Heart right ventricle (tissue), 16 donors: ENCODE data around the gene STX12. TPM values are rescaled to one million over a fixed set of nuclear protein-coding genes. Genes with fewer than 3 reads are reported as not detected.
"Not testable (repeated sequence)": the region's sequence is repeated elsewhere in the genome, so short reads cannot be mapped to it uniquely, and the experiment has no call there.

ENCODE experiments used
- ATAC-seq, 8 donors: fragments of 200-7000 bp; cut with Tn5 transposase; one replicate each; pipeline ENCODE4 v1.9.1; 2020; ENCODE audit warnings: mild to moderate bottlenecking in 8 of 8, moderate library complexity in 8 of 8, moderate number of reproducible peaks in 1 of 8
- DNase-seq, 2 donors: peaks; one replicate each; pipeline ENCODE4 v3.0.0-alpha.2; 2020
- H3K27ac ChIP-seq, 10 donors: fragments of 200-600 bp; sonication (generic) in 2 of 10; one replicate each; pipeline versions ENCODE4 v1.5.0 to v1.8.0; 2020 to 2022; ENCODE audit warnings: mild to moderate bottlenecking in 3 of 10
- H3K27me3 ChIP-seq, 7 donors: fragments of 200-600 bp; one replicate each; pipeline ENCODE4 v1.8.0; 2021 to 2022; ENCODE audit warnings: mild to moderate bottlenecking in 2 of 7
- H3K36me3 ChIP-seq, 9 donors: fragments of 200-600 bp; sonication (generic) in 1 of 9; one replicate each; pipeline versions ENCODE4 v1.5.0 to v1.8.0; 2020 to 2022; ENCODE audit warnings: mild to moderate bottlenecking in 2 of 9
- H3K4me1 ChIP-seq, 9 donors: fragments of 200-600 bp; sonication (generic) in 1 of 9; one replicate each; pipeline versions ENCODE4 v1.5.0 to v1.8.0; 2020 to 2022; ENCODE audit warnings: mild to moderate bottlenecking in 4 of 9
- H3K4me3 ChIP-seq, 10 donors: fragments of 200-600 bp; sonication (generic) in 2 of 10; one replicate each; pipeline versions ENCODE4 v1.5.0 to v1.8.0; 2020 to 2022; ENCODE audit warnings: mild to moderate bottlenecking in 7 of 10, moderate library complexity in 2 of 10
- H3K9me3 ChIP-seq, 11 donors: fragments of 200-600 bp in 10 of 11; sonication (generic) in 2 of 11; one replicate each; pipeline versions ENCODE4 v1.5.0 to v1.8.0; 2013 to 2022; ENCODE audit warnings: mild to moderate bottlenecking in 2 of 11, control low read depth in 1 of 11, moderate library complexity in 1 of 11
- WGBS, 2 donors: extraction: QIAGEN DNeasy Blood & Tissue Kit; methylation state at CpG; one replicate each; pipeline ENCODE4 v1.1.7; 2013; ENCODE audit warnings: inconsistent platforms in 1 of 2; 5-methylcytosine and 5-hydroxymethylcytosine counted together
- intact Hi-C, 10 donors: fragments of 100-400 bp; cut with DNase I; formaldehyde crosslinking; loops; one replicate each; pipeline versions ENCODE4 v1.11.1 to v1.14.2; 2022
- polyA plus RNA-seq, 2 donors: library from polyadenylated mRNA; stranded (reverse); fragments of 200-250 nt; gene quantifications; one replicate each; pipeline ENCODE4 v1.2.3, GENCODE V29; 2013
- total RNA-seq, 10 donors: library from RNA; stranded (reverse); fragmentation: NEBNext Ultra II Directional in 3 of 10; extraction: Animal tissue kit (Norgen Biotek cat#: 25700) in 3 of 10; gene quantifications; one replicate each; pipeline versions ENCODE4 v1.2.1 to v1.2.4, GENCODE V29; 2021 to 2023
- TF ChIP-seq, protein P1 (sequence below), 9 donors: fragments of 200-600 bp; sonication (generic) in 2 of 9; IDR thresholded peaks; one replicate each; pipeline versions ENCODE4 v1.5.0 to v1.8.0; 2021 to 2022; ENCODE audit warnings: antibody characterized with exemption in 9 of 9, mild to moderate bottlenecking in 5 of 9, moderate library complexity in 1 of 9
- donor health status: Arrhythmogenic right ventricular cardiomyopathy.
- donor health status: ischemic (EF 13 %, LVEDD 7.1; RV severe dilation, severe dysfunction).
- donor health status: healthy with polysubstance abuse.
- donor health status: DM: no; HTN: yes; CAD: no.
- donor health status: DM: no; HTN: no; CAD: no.
- donor health status: ischemic (EF 25% LVEDD 6.9; RV normal size, moderate dysfunction).
- donor health status: ischemic (EF 25% LVEDD 5.7; RV mildly dilated, moderate dysfunction).
- donor health status: healthy.
- donor health status: DM: yes; HTN: yes; CAD: no.
- donor health status: Ischemic cardiomyopathy.
- donor health status: ischemic (EF 35%, LVEDD 5.7; RV mildly dilated, moderate dysfunction).
- donor health status: nonischemic (EF 11% LVEDD 7.7; RV severe dilation, severe dysfunction).
- donor health status: DM: yes; HTN: yes; CAD: no.
- donor health status: PGD.
- donor health status: ischemic (EF 29% LVEDD 5.4; RV normal size, mild dysfunction).
- donor health status: nonischemic (EF 23%, LVEDD 6.1; RV moderate dilation, normal function).

STX12 gene
- total and polyA plus RNA-seq, 12 donors: 15.1 to 45.7 (median 21.2) TPM

DNA sequence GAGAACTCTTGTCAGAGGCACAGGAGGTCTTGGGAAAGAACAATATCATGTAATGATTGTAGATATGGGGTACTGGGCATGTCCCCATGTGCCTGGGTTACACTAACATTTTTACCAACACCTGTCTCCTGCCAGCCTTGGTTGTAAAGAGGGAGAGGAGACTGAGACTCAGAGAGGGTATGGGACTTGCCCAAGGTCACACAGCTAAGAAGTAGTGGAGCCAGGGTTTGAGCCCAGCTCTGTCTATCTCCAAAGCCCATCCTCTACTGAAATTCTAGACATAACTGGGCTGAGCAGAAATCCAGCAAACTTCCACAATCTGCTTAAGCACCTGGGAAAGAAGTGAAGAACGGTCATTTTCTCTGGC is 96.7 kb downstream of the STX12 start:
- DNase-seq (no peak), ATAC-seq (no peak)
- Histone ChIP-seq H3K4me3 (peak overlapping the region in 1 of 10 donors; percentile 18), H3K9me3 (no peaks in the 10 kb centered on the region), H3K4me1 (peaks cover 0 to 47% (median 8%) of the 10 kb centered on the region in 9 donors), H3K27ac (peak overlapping the region in 5 of 10 donors; percentile 12 to 90 (median 31)), H3K27me3 (peaks cover 0 to 5% (median 0%) of the 10 kb centered on the region in 7 donors), H3K36me3 (no peaks in the 10 kb centered on the region)
- TF ChIP-seq, protein P1, sequence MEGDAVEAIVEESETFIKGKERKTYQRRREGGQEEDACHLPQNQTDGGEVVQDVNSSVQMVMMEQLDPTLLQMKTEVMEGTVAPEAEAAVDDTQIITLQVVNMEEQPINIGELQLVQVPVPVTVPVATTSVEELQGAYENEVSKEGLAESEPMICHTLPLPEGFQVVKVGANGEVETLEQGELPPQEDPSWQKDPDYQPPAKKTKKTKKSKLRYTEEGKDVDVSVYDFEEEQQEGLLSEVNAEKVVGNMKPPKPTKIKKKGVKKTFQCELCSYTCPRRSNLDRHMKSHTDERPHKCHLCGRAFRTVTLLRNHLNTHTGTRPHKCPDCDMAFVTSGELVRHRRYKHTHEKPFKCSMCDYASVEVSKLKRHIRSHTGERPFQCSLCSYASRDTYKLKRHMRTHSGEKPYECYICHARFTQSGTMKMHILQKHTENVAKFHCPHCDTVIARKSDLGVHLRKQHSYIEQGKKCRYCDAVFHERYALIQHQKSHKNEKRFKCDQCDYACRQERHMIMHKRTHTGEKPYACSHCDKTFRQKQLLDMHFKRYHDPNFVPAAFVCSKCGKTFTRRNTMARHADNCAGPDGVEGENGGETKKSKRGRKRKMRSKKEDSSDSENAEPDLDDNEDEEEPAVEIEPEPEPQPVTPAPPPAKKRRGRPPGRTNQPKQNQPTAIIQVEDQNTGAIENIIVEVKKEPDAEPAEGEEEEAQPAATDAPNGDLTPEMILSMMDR (IDR thresholded peaks at IDR 0.05): no peak
- intact Hi-C loops: loop anchor here in 4 of 10 donors (10.0 kb wide), 2 partner anchors 105 to 335 kb away; no protein-coding TSS in a partner anchor
- 86% methylated on average over 1 of the region's 1 CpG for WGBS, 2 donors

DNA sequence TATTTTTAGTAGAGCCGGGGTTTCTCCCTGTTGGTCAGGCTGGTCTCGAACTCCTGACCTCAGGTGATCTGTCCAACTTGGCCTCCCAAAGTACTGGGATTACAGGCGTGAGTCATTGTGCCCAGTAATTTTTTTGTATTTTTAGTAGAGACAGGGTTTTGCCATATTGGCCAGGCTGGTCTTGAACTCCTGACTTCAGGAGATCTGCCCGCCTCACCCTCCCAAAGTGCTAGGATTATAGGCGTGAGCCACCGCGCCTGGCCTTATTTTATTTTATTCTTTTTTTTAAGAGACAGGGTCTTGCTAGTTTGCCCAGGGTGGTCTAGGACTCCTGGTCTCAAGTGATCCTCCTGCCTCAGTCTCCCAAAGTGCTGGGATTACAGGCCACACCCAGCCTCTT is 98.1 kb downstream of the STX12 start:
- H3K4me3 ChIP-seq, H3K36me3 ChIP-seq, intact Hi-C loops, DNase-seq, ATAC-seq, H3K27me3 ChIP-seq, H3K9me3 ChIP-seq, H3K27ac ChIP-seq: not testable (repeated sequence)
- WGBS, 2 donors: 95% methylated on average over 7 of the region's 7 CpGs
- peaks cover 0 to 50% (median 8%) of the 10 kb centered on the region in 9 donors for H3K4me1 ChIP-seq

DNA sequence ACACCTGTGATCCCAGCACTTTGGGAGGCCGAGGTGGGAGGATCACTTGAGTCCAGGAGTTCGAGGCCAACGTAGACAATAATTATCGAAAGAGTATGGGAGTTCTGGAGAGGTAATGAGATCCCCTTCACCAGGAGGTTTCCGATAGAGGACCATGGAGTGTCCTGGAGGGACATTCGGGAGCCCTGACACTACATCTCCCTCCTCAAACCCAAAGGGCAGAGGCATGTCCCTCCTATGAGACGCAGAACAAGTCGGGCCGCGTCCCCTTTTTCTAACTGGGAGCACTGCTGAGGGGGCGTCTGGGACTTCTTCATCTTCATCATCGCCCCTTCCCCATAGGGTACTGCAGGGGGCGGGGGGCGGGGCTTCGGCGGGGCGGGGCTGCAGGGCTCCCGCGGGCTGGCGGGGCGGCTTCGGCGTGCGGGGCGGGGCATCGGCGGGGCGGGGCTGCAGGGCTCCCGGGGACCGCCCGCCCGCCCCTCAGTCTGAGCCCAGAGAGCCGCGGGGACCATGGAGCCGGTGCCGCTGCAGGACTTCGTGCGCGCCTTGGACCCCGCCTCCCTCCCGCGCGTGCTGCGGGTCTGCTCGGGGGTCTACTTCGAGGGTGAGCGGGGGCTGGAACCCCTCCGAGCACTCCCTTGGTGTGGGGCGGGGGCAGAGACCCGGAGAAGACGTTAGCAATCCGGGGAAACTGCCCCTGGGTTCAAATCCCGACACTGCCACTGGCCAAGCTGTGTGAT is 99.2 kb downstream of the STX12 start, which contains the start of gene THEMIS2:
TSS of gene THEMIS2 (plus strand) at position 486 of the 743 bp plus-strand sequence. CDS start at position 514, 28 bp downstream.
- peak; percentile 65 to 78 for DNase-seq
- WGBS, 2 donors: 9% methylated on average over 53 of the region's 53 CpGs
- TF ChIP-seq, protein P1 (IDR thresholded peaks at IDR 0.05): no peak

DNA sequence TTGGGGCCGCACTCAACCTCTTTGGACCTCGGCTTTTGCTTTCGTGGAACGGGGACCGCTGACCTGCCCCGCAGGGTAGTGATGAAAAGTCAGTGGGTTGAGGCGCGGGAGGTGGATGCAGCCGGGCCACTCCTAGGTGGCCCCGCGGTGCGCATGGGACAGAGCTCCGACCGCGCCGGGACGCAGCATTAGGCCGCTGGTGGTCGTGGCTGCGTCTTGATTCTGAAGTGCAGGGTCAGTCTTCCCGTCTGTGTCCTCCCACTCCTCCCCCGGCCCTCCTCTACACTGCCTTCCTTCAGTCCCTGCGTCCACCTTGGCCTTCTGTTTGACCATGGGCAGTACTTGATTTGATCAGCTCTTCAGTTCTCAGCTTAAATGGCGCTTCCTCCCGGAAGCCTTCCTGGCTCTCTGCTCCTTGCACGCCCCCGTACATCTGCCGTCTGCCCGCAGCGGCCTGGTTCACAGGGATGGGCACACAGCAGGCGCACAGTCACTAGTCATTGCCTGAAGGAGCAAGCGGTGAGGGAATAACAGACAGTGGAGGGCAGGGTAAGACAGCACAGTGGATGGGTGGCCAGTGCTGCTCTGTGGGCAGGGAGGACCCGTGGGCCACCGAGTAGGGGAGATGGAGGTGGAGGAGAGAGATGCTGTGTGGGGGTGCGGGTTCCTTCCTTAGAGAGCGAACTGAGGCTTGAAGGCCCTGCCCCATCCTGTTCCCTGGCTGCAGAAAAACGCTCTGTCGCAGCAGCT is 100.0 kb downstream of the STX12 start:
- 15 to 17% methylated on average over 38 of the region's 38 CpGs for WGBS, 2 donors
- H3K27me3 ChIP-seq: peaks cover 0 to 5% (median 0%) of the 10 kb centered on the region in 7 donors
- ATAC-seq (peak in 7 of 8 donors; percentile 5 to 40 (median 14)), DNase-seq (no peak)
- no peaks in the 10 kb centered on the region for H3K9me3 ChIP-seq
- TF ChIP-seq, protein P1 (IDR thresholded peaks at IDR 0.05): no peak
- H3K27ac ChIP-seq: peak overlapping the region in 8 of 10 donors; percentile 10 to 93 (median 69)
- peak overlapping the region; percentile 40 to 88 (median 68) for H3K4me3 ChIP-seq
- H3K4me1 ChIP-seq: peaks cover 0 to 68% (median 8%) of the 10 kb centered on the region in 9 donors
- H3K36me3 ChIP-seq: peaks cover 0 to 25% (median 0%) of the 10 kb centered on the region in 9 donors
- intact Hi-C loops: no loop called here

More for the DNA sequence above, 99.2 kb downstream of the STX12 start, which contains the start of gene THEMIS2:
- intact Hi-C loops: no loop called here
- H3K36me3 ChIP-seq: peaks cover 0 to 17% (median 0%) of the 10 kb centered on the region in 9 donors
- peak within 1 kb of the TSS; percentile 40 to 88 (median 68) for H3K4me3 ChIP-seq
- H3K27ac ChIP-seq: peak within 1 kb of the TSS in 8 of 10 donors; percentile 10 to 93 (median 69)
- H3K4me1 ChIP-seq: peaks cover 0 to 61% (median 8%) of the 10 kb centered on the region in 9 donors
- H3K27me3 ChIP-seq: peaks cover 0 to 5% (median 0%) of the 10 kb centered on the region in 7 donors
- ATAC-seq: peak; percentile 77 to 91 (median 80)
- no peaks in the 10 kb centered on the region for H3K9me3 ChIP-seq
